ENCODE measurements around the gene TMEM107.
"Not testable (repeated sequence)": the region's sequence is repeated elsewhere in the genome, so short reads cannot be mapped to it uniquely, and the experiment has no call there.

Gene TMEM107

DNA sequence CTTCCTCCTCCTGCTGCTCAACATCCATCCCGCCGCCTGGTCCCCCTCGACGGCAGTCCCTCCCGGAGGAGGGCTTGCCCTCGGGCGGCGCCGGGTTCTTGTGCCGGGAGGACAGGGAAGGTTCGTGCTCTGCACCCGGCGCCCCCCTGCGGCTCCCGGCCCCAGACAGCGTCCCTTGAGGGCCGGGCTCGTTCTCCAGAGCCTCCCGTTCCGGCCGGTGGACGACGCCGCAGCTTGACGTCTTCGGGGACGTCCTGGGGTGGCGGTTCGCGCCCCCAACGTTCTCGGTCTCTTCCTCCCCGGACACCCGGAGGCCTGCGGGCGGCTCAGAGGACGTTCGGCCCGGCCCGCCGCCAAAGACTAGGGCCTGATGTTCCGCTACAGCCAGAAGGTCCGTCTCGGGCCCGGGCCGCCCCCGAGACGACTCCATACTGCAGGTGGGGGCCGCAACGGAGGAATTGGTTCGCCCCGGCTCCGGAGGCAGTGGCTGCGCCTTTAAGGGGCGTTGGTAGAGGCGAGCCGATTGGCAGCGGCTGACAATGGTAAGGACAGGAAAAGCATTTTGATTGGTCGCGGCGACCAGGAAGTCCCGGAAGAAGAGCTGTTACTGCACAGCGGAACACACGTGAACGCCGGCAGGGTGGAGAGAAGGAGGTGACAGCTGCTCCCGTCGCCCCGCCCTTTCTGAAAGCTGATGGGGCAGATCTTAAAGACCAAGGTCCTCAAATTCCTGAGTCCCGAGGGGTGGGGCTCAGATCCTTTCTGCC, 13.7 kb upstream of the TMEM107 start, which contains the start of gene BORCS6:
TSS of gene BORCS6 (minus strand) at position 470 of the 767 bp plus-strand sequence. CDS start at position 430, 40 bp downstream.
- peak; percentile 89 for DNase-seq (ENCODE audit: low read depth)

DNA sequence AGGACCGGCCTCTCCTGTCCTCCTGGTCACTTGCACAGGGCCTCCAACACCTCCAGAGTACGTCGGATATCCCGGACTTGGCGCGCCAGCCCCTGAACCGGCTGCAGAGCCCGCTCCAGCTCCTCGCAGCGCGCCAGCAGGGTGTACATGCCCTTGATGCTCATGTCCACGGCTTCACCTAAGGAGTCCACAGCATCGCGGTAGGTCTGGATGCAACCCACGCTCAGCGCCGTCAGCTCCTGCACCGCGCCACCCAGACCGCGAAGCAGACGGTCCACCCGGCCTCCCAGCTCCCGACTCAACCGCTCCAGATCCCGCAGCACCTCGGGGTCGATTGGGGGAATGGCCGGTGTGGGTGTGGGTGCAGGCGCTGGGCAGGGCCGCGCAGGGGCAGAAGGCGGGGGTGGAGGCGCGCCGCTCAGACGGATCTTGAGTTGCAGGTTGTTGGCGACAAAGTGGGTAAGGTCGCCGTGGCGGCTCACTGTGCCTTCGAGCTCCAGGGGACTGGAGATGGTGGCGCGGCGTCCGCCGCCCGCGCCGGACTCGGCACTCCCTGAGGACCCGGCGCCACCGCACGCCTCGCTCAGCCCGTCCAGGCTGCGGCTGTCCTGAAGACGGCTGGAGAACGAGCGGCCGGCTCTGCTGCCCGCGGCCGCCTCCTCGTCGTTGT, 13.0 kb upstream of the TMEM107 start:
- no peak for DNase-seq (ENCODE audit: low read depth)

GRCh38 chr17:8188263-8188839, 12.2 kb upstream of the TMEM107 start:
- DNase-seq (ENCODE audit: low read depth): no peak

GRCh38 chr17:8187517-8188262, 11.5 kb upstream of the TMEM107 start:
- DNase-seq (ENCODE audit: low read depth): peak; percentile 84

GRCh38 chr17:8186787-8187516, 10.8 kb upstream of the TMEM107 start:
- DNase-seq (ENCODE audit: low read depth): peak; percentile 96

GRCh38 chr17:8186446-8186786, 10.2 kb upstream of the TMEM107 start:
- DNase-seq (ENCODE audit: low read depth): no peak

DNA sequence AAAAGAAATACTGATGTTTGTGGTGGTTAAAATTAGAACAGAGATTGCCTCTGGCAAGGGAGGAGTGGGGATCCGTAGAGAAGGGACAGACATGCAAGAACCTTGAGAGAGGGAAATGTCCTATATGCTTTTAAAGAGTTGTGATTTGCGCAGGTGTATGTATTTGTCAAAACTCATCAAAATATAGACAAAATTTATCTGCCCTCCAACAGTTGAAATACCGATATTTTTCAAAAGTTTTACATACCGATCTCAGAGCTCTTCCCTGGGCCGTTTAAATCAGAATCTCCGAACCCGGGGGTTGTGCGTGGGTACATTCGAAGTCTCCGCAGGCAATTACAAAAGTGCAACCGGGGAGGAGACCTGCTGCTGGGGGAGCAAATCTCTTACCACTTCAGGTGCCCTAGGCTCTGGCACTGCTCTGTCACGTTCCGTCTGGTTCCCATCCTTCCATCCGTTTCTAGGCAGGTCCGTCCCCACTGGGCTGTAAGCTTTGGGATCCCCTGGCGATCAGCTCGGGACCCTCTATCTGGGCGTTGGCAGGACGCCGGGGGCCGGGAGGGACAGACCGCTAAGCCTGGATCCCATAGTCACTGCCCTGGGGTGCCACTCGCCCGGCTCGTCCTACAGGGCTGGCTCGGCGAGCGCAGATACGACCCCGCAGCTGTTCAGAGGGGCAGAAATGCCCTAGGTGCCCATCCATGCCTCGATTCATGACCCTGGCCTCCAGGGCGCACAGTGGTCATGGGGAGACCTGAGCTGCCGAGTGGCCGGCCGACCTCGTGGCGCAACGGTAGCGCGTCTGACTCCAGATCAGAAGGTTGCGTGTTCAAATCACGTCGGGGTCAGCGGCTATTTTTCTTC, 9.6 kb upstream of the TMEM107 start:
- DNase-seq (ENCODE audit: low read depth): peak; percentile 90

DNA sequence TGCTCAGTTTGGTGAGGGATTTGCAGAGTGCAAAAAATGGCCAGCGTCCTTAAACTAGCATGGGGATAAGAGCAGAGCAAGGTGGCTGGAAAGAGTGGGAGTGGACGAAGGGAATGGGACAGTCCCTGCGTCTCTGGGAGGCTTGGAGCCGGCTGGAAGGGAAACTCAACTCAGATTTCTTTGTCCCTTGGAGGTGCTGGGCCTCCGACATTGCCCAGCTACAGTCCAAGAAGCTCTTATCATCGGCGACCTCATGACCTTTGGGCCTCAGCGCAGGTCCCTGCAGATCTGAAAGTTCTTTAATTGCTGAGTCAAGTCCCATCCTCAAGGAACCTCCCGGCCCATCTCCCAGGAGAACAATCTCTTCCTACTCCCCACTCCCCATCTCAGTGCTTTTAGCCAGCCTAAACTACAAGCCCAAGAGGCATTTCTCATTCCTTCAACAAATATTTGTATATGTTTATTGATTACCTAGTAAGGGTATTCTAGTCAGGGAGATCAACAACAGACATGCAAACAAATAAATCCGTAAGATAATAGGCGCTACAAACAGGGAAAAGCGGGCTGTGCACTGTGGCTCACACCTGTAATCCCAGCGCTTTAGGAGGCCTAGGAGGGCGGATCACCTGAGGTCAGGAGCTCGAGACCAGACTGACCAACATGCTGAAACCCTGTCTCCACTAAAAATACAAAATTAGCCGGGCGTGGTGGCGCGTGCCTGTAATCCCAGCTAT, 985 bp upstream of the TMEM107 start:
- DNase-seq (ENCODE audit: low read depth): no peak

GRCh38 chr17:8175795-8176196, 384 bp downstream of the TMEM107 start:
- no peak for DNase-seq (ENCODE audit: low read depth)

GRCh38 chr17:8173871-8174322, 2.3 kb downstream of the TMEM107 start:
- no peak for DNase-seq (ENCODE audit: low read depth)

DNA sequence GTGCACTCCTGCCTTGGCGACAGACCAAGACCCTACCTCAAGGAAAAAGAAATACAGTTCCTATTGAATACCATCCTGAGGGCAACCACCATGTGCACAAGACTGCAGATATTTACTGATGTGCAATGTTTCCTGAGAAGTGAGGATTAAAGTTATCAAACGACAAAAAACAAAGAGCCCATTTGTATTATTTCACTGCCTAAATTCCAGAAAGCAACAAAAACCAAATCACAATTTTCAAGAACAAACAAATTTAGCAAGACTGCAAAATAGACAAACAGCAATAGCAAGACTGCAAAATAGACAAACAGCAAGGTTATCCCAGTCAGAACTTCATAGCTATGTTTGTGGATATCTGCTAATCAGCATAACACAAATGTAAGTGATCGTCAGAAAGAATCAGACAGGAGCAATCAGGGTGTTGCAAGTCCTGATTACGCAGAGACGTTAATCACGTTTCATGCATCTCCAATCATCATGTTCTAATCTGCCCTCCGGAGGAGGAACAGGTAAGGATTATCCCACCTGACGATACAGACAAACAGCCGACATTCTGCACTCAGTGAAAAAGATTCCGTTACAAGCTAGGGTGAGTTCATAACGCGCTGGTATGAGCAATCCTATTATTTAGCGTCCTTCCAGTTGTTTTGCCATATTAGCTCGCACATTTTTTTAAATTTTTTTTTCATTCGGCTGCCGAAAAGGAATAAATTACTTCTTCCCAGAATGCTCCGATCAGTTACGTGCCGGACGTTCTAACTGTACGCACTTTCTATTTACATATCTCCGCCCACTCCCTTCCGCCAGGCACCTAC, 2.9 kb downstream of the TMEM107 start:
- DNase-seq (ENCODE audit: low read depth): no peak

GRCh38 chr17:8170186-8170585, 6.0 kb downstream of the TMEM107 start:
- DNase-seq (ENCODE audit: low read depth): not testable (repeated sequence)

GRCh38 chr17:8167526-8167925, 8.7 kb downstream of the TMEM107 start:
- no peak for DNase-seq (ENCODE audit: low read depth)

GRCh38 chr17:8166731-8167130, 9.4 kb downstream of the TMEM107 start:
- DNase-seq (ENCODE audit: low read depth): no peak

DNA sequence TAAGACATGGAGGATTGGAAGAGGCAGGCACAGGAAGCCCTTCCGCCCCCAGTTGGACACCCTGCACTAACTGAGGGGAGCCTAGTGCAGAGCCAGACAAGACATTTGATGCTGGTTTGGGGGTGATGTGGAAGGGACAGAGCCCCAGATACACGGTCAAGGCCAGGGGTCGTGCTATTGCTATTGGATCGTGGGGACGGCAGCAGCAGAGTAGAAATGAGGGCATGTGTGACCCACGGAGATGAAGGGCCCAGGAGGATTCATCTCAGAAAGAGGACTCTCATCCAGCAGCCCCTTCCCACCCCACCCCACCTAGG, 11.4 kb downstream of the TMEM107 start:
- no peak for DNase-seq (ENCODE audit: low read depth)

- peak; percentile 70 for DNase-seq (ENCODE audit: low read depth)
These were observed 12.0 kb downstream of the TMEM107 start for GRCh38 chr17:8163978-8164814.

DNA sequence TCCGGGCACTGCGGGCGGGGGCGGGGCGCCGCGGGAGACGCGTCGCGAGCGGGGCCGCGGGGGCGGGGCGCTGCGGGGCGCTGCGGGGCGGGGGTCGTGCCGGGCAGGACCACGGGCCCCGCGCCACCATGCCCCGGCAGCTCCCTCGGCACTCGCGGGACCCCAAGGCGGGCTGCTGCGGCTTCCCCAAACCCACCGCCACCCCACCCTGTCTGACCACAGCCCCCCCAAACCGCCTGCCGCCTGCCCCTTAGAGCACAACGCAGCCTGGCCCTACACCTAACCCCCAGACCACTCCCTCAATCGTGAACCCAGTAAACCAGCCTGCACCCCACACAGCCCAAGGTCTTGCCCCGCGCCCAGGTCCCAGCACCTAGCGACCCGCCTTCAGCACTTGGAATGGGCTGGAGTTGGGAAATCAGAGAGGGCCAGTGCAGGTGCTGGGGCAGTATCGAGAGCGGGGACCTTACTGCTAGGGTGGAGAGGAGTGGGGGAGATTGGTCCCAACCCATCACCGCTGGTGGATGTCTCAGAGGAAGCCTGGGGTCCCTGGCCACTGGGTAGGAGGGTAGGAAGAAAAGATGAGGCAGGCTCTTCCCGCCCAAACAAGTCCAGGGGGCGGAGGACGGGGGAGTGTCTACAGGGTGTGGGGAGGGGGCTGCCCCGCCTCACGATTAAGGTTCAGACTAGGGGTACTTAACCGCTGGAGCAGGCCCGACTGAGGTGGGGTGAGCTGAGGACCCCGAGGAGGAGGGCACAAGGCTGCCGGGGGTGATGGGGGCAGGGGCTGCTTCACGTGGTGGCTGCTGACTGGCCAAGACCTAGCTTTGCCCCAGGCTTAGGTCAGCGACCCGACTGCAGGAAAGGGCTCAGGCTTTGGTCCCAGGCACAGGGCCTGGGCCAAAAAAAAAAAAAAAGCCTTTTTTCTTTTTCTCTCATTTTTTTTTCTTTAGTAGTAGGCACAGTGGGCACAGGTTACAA, 12.9 kb downstream of the TMEM107 start:
- DNase-seq (ENCODE audit: low read depth): no peak
